GM12872 (cell line): Measurements from ENCODE around the gene SLC17A9.

ENCODE experiments used
- CTCF ChIP-seq: IDR thresholded peaks from 3 replicates; pipeline ENCODE4 v1.5.1; 2011; ENCODE audit warnings: low read depth, mild to moderate bottlenecking, low read length, moderate library complexity; ENCODE audit not compliant: insufficient read depth

SLC17A9 gene

GRCh38 chr20:62908971-62909791, 43.3 kb upstream of the SLC17A9 start:
- TF ChIP-seq CTCF = no peak

- TF ChIP-seq CTCF = no peak
Observed at GRCh38 chr20:62910217-62910766, 42.2 kb upstream of the SLC17A9 start.

- TF ChIP-seq CTCF = no peak
Observed at GRCh38 chr20:62910777-62911497, 41.6 kb upstream of the SLC17A9 start.

- no peak for TF ChIP-seq CTCF
Observed at GRCh38 chr20:62911701-62912280, 40.7 kb upstream of the SLC17A9 start.

GRCh38 chr20:62913043-62913630, 39.4 kb upstream of the SLC17A9 start:
- no peak for TF ChIP-seq CTCF

GRCh38 chr20:62914436-62914835, 38.1 kb upstream of the SLC17A9 start:
- TF ChIP-seq CTCF = no peak
